T-helper 2 cell treated with Interferon-gamma antibody and Interleukin-4, amounts not matched to agents 100 ng/mL and 5 ng/mL, for 36 hours (primary cell): ENCODE results near the gene FLNB. TPM values are rescaled to one million over a fixed set of nuclear protein-coding genes. Genes with fewer than 3 reads are reported as not detected.
"Not testable (repeated sequence)": the region's sequence is repeated elsewhere in the genome, so short reads cannot be mapped to it uniquely, and the experiment has no call there.

Experiments
- intact Hi-C: fragments of 100-400 bp; cut with micrococcal nuclease; formaldehyde crosslinking; loops from one replicate; pipeline ENCODE4 v1.15.1; 2023
- total RNA-seq: library from RNA; stranded (reverse); gene quantifications from 2 replicates; pipeline ENCODE4 v1.2.3, GENCODE V29; 2022

Gene FLNB
- total RNA-seq, 1 donor from 2014 or later: 63.1 TPM

DNA sequence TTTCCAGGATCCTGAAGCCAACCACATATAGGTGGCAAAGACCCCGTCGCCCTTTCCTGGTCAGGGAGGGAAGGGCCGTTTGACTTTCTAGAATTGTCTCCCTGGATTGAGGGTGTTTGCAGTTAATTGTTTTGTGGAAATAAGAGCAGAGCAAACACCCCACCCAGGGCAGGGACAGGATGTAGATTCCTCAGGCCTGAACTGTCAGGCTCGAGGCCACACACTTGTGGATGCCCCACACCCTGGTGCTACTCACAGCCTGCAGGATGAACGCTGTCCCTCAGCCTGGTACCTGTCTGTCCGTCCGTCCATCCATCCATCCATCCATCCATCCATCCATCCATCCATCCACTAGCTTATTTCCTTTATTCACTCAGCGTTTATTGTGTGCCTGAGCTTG is 29.9 kb upstream of the FLNB start:
- intact Hi-C loops: no loop called here

DNA sequence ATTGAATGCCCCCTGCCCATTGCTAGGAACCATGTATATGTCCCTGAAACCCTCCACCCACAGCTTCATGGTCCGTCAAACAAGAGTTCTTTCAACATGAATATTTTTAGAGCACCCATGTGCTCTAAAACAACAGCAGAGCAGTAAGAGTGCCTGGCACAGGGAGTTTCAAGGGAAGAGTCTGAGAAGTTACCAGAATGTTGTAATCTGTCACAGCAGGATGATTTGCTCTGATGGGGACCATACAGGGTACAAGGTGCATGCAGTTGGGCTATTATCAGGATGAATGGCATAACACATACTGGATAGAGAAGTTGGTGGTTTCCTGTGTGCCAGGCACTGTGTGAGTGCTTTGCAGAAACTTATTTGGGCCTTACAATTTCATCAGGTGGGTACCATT is 27.8 kb upstream of the FLNB start:
- intact Hi-C loops: no loop called here

GRCh38 chr3:57981483-57982087 is 26.6 kb upstream of the FLNB start:
- intact Hi-C loops: no loop called here

GRCh38 chr3:57982561-57983243 is 25.5 kb upstream of the FLNB start:
- intact Hi-C loops: no loop called here

GRCh38 chr3:57983734-57984518 is 24.3 kb upstream of the FLNB start:
- intact Hi-C loops: no loop called here

DNA sequence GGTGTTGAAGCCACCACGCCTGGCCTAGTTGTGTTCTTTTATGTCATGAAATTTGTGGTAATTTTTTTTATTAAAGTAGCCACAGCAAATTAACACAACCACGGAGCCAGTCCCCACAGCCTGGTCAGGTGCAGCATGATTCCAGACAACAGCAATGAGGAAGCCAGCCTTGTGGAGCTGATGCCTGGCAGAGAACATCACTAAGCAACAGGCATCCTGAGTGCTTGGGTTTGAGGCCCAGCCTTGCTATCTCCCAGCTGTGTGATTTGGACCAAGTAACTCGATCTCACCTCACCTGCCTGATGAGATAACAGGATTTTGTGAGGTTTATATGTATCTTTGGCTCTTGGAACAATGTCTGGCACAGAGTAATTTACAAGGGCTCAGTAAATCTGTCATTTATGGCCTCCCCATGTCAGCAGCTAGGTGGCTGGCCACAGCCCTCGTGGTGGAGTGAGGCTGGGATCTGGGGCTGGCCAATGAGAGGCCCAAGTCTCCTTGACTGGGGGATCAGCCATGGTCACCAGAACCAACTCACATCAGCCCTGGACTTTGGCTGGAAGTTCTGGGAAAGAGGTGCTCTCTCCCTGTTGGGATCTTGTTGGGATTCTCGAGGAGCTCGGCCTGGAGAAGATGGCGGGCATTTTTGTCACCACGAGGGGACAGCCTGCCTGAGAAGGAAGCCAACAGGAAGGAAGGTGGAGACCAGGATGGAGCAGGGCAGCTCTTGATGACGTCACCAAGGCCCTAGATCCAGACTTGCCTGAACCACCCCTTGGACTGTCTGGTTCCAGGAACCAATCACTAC is 22.8 kb upstream of the FLNB start:
- intact Hi-C loops: no loop called here

DNA sequence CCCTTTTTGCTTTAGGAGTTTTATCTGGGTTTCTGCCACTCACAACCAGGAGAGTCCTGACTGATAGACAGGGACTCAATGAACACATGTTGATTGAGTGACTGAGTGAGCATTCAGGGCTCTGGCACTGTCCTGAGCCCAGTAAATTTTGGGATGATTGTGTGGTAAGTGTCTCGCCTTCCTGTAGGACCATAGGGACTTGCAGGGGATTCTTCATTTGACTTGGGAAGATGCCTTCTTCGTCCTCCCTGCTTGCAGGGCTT is 22.3 kb upstream of the FLNB start:
- intact Hi-C loops: no loop called here

DNA sequence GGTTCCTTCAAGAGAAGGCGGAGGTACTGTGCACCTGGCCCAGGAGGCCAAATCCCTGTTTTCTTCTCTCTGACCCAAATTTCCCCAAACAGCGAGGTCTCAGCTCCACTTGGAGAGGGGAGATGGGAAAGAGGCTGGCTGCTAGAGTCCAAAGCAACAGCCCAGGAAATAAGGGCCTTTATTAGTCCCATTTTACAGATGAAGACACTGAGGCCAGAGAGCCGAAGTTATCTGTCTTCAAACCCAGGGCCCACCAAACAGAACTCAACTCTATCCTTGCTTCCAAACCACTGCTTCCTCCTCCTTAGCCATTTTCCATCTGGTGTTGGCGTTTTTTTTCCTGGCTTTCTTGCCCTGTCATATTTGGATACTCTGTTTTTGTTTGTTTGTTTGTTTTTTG is 22.0 kb upstream of the FLNB start:
- intact Hi-C loops: no loop called here

- intact Hi-C loops: not testable (repeated sequence)
Observed at GRCh38 chr3:57989198-57989597, 19.0 kb upstream of the FLNB start.

GRCh38 chr3:57989646-57990045 is 18.6 kb upstream of the FLNB start:
- intact Hi-C loops: no loop called here

DNA sequence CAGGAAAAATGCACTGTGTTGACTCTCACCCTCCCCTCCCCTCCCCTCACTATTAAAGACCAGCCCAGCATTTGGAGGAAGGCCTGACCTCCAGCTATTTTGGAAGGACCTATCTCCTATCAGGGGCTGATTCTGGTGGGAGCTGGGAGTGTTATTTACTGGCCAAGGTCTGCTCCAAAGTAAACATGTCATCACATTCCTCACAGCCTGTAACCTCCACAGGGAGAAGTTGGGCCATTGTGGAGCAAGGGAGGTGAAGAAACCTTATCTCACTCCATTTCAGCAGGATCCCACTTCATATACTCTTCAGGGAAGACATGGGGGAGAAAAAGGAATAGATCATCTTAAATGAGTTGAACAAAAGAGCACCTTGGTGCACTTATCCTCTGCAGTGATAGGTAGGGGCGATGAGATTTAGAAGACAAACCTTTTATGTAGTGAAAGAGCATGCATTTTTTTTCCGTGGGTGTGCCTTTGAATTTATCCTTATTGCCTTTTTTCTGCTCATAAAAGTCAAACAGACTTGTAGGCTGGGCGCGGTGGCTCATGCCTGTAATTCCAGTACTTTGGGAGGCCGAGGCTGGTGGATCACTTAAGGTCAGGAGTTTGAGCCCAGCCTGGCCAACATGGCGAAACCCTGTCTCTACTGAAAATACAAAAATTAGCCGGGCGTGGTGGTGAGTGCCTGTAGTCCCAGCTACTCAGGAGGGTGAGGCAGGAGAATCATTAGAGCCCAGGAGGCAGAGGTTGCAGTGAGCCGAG is 15.6 kb upstream of the FLNB start:
- intact Hi-C loops: no loop called here

DNA sequence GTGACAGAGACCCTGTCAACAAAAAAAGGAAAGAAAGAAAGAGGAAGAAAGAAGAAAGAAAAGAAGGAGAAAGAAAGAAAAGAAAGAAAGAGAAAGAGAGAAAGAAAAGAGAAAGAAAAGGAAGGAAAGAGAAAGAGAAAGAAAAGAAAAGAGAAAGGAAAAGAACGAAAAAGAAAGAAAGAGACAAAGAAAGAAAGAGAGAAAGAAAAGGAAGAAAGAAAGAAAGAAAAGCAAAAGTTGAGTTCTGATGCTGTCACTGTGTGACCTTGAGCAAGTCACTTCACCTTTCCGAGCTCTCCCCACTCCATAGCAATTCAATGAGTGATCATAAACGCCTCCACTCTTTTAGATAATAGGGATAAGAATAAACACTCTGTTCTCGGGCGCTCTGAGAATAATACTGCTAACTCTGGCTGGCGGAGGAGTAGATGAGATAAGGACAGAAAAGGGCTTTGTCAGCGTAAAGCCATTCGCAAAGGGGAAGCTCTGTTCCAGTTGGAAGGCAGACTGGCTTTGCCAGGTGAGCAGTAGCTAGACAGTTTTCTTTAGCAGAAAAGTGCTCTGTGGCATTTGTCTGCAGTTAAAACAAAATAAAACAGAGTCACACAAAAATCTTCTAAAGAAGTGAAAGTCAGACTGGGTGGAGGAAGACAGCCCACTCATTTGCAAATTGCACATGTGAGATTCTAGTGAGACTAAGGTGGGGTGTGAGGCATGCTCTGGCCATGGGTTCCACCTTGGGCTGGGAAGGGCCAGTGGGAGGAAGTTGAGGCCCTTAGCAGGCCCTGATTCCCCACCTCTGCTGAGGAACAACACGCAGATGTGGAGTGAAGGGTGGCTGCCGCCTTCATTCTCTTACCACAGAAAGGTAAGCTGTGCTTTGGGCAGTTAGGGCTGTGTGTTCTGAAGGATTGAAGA is 9.6 kb upstream of the FLNB start:
- intact Hi-C loops: no loop called here

DNA sequence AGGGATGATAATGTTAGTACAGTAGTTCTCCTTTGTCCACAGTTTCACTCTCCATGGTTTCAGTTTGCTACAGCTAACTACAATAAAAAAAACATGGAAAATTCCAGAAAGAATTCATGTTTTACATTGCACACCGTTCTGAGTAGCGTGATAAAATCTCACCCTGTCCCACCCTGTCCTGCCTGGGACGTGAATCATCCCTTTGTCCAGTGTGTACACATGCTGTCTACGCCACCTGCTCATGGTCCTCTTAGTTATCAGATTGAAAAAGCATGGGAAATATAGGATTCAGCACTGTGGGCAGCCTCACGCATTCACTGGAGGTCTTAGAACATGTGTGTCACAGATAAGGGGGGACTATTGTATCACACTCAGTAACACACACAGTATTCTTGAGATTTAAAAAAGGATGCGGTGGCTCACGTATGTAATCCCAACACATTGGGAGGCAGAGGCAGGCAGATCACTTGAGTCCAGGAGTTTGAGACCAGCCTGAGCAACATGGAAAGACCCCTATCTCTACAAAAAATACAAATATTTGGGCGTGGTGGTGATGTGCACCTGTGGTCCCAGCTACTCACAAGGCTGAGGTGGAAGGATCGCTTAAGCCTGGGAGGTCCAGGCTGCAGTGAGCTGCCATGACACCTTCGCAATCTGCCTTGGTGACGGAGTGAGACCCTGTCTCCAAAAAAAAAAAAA is 8.7 kb upstream of the FLNB start:
- intact Hi-C loops: no loop called here

DNA sequence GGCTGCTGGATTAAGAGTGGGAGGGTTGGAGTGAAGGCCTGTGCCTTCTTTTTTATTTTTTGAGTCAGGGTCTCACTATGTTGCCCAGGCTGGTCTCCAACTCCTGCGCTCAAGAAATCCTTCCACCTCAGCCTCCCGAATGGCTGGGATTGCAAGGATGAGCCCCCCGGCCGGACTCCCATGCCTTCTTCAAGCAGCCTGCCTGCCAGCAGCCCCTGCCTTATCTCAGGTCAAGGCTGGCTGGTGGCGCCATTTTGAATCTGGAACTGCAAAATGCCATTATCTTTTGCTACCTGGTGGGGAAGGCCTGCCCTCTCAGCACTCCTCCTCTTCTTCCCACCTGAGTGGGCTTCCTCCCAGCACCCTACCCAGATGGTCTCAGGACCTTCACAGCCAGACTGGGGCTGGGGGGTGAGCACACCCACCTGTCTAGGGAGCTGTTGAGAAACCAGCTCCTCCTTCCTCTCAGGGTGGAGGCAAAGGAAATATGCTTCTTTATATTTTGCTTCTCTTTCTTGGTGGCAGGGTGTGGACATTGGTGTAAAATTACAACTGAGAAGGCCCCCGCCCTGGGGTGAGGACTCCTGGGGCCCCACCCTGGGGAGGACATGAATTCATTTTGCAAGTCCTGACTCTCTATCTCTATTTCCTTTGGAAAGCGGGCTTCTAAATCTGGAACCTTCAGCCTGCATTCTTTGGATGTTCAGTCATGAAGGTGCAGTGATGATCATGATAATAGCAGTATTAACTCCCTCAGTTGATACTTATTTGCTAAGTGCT is 7.7 kb upstream of the FLNB start:
- intact Hi-C loops: no loop called here

GRCh38 chr3:58001086-58001467 is 7.1 kb upstream of the FLNB start:
- intact Hi-C loops: no loop called here

GRCh38 chr3:58001979-58002378 is 6.2 kb upstream of the FLNB start:
- intact Hi-C loops: no loop called here

- intact Hi-C loops: no loop called here
Observed at GRCh38 chr3:58003093-58003492, 5.1 kb upstream of the FLNB start.

GRCh38 chr3:58004973-58005372 is 3.2 kb upstream of the FLNB start:
- intact Hi-C loops: loop anchor here (5.0 kb wide), 3 partner anchors 43 to 232 kb away; partner anchors contain the start of gene ABHD6

GRCh38 chr3:58005669-58006068 is 2.6 kb upstream of the FLNB start:
- intact Hi-C loops: loop anchor here (5.0 kb wide), 3 partner anchors 43 to 232 kb away; partner anchors contain the start of gene ABHD6
